ENCODE data around the gene SERTM1.

DNA sequence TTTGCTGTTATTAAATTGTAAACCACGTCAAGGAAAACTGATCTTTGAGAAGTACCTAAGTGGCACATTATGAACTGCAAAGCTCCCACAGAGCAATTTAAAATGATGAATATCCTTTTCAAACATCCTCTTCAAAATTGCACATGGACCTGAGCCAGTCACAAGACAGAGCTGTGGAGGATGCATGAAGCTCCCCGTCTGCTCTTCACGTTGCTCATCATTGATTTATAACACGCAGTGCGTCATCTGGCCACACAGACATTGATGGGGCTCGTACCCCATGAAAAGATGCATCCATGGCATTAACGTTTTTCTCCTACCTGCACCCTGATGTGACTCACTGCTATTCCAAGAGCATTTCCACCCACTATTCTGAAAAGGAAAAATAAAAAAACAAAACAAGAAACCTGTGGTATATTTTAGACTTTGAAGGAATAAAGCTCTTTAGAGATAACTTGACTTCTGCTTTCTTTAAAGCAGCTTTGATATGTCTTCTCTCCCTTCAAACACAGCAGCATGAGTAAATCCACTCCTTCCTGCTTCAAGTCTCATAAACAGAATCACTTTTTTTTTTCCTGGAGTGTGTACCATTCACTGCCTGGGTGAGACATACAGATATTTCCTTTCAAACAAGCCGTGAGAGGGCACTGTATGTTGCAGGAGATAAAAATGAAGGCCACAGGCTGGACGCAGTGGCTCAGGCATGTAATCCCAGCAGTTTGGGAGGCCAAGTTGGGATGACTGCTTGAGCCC lies 7.2 kb upstream of the SERTM1 start:
- TF ChIP-seq EZH2 (IDR thresholded peaks at IDR 0.05; ENCODE audit: borderline replicate concordance) = no peak
- TF ChIP-seq, protein P1, sequence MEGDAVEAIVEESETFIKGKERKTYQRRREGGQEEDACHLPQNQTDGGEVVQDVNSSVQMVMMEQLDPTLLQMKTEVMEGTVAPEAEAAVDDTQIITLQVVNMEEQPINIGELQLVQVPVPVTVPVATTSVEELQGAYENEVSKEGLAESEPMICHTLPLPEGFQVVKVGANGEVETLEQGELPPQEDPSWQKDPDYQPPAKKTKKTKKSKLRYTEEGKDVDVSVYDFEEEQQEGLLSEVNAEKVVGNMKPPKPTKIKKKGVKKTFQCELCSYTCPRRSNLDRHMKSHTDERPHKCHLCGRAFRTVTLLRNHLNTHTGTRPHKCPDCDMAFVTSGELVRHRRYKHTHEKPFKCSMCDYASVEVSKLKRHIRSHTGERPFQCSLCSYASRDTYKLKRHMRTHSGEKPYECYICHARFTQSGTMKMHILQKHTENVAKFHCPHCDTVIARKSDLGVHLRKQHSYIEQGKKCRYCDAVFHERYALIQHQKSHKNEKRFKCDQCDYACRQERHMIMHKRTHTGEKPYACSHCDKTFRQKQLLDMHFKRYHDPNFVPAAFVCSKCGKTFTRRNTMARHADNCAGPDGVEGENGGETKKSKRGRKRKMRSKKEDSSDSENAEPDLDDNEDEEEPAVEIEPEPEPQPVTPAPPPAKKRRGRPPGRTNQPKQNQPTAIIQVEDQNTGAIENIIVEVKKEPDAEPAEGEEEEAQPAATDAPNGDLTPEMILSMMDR (IDR thresholded peaks at IDR 0.05; ENCODE audit: poor library complexity) = peak; percentile 5
